GM21360 (cell line): ENCODE data around the gene GRID2.
"Not testable (repeated sequence)": the region's sequence is repeated elsewhere in the genome, so short reads cannot be mapped to it uniquely, and the experiment has no call there.

Experiments used
- ATAC-seq: cut with Tn5 transposase; IDR thresholded peaks from one replicate; pipeline ENCODE4 v1.9.1; 2021; ENCODE audit warnings: mild to moderate bottlenecking, moderate library complexity; ENCODE audit not compliant: unreplicated experiment

Gene GRID2

DNA sequence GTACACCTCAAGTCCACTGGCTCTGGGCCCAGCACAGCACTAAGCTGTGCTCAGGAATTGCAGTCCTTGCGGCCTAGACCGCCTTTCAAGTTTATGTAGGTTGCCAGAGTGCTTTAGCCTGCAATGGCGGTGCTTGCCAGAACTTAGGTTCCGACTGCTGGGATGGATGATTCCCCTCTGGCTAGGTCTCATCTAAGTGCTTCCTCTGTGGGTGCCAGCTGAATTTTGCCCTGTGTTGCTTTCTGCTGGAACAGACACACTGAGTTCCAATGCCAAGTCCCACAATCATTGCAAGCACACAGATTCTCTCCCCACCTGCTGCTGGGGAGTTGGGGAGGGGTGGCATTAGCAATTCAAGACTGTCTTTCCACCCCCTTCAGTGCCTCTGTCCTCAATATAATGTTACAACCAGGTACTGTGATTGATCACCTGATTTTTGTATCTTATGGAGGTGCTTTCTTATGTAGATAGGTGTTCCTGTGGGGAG, 129.5 kb downstream of the GRID2 start:
- no peak for ATAC-seq

DNA sequence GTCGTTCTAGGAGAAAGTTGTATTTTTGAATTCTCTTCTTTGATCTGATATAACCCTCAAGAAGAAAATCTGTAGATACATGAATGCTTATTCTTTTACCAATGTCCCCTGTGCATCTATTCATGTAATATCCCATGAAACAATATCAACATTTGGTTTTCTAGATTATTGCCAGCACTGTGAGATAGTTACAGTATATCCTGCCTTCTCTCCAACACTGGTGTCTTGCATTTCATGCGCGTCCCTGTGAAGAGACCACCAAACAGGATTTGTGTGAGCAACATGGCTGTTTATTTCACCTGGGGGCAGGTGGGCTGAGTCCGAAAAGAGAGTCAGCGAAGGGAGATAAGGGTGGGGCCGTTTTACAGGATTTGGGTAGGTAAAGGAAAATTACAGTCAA, 135.0 kb downstream of the GRID2 start:
- not testable (repeated sequence) for ATAC-seq

DNA sequence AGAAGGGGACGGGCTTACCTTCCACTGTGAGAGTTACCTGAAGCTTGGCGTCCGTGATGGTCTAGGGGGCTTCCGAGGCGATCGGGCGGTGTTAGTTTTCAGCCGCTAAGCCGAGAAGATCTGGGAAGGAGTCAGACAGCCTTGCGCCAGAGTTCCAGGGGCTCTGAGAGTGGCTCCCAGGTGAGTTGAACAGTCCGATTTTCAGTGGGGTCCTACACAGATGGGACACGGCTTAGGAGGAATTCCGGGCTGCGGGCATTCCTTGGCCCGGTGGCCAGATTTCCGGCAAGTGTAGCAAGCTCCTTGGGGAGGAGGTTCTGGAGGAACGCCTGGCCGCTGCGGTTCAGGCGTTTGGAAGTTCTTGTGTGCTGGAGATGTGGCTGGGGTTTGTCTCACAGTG, 138.4 kb downstream of the GRID2 start:
- not testable (repeated sequence) for ATAC-seq

DNA sequence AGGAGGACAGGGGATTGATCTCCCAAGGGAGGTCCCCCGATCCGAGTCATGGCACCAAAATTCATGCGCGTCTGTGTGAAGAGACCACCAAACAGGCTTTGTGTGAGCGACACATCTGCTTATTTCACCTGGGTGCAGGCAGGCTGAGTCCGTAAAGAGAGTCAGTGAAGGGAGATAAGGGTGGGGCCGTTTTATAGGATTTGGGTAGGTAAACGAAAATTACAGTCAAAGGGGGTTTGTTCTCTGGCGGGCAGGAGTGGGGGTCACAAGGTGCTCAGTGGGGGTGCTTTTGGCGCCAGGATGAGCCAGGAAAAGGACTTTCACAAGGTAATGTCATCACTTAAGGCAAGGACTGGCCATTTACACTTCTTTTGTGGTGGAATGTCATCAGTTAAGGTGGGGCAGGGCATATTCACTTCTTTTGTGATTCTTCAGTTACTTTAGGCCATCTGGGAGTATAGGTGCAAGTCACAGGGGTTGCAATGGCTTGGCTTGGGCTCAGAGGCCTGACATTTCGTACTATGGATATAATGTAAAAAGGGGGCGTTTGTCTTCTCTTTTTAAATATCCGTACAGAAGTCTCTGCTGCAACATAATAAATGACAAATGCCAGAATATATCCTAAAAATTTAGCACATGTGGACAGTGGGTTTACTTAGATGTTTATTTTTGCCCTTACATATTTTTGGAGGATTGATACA, 140.5 kb downstream of the GRID2 start:
- ATAC-seq, result not testable (repeated sequence)

DNA sequence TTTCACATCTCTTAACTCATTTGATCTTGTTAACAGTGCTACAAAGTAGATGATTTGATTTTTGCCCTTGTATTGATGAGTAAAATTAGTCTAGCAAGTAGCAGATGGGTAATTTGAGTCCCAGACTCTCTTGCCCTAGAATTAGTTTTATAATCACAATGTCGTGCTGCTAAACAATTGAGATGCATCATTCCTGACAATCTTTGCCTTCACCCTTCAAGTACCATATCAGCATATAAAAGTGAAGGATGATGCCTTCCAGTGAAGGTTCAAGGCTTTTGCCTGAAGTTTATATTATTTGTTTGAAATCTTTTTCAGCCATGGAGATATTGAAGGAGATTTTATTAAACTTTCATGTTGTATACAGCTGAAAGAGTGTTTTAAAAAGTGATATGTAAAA, 141.4 kb downstream of the GRID2 start:
- ATAC-seq, result no peak

DNA sequence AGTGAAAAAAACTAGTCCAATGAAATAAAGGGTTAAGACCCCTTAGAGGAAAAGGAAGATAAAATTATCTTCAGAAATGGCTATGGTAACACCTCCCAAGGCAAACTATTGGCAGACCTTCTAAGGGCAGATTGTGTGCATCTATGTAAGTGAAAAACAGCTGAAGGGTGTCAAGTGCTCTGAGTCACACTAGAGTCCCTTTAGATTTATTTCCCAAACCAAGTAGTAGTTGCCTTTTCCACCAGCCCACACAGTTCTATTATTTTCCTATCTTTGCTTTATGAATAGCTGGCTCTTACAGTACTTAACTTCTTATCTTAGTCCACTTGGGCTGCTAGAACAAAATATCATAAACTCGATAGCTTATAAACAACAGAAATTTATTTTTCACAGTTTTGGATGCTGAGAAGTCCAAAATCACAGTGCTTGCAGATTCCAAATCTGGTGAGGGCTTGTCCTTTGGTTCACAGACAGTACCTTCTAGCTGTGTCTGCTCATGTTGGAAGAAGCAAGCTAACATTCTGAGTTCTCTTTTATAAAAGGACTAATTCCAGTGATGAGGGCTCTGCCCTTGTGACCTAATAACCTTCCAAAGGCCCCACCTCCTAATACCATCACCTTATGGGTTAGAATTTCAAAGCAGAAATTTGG, 143.6 kb downstream of the GRID2 start:
- no peak for ATAC-seq

DNA sequence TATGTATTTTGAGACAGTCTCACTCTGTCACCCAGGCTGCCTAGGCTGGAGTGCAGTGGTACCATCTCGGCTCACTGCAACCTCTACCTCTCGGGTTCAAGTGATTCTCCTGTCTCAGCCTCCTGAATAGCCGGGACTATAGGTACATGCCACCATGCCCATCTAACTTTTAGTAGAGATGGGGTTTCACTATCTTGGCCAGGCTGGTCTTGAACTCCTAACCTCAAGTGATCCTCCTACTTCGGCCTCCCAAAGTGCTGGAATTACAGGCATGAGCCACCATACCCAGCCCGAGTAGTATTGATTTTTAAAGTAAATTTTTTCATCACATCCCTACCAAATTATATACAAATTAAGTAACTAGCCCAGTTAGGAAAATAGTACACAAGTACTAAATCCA, 144.4 kb downstream of the GRID2 start:
- ATAC-seq, result not testable (repeated sequence)

DNA sequence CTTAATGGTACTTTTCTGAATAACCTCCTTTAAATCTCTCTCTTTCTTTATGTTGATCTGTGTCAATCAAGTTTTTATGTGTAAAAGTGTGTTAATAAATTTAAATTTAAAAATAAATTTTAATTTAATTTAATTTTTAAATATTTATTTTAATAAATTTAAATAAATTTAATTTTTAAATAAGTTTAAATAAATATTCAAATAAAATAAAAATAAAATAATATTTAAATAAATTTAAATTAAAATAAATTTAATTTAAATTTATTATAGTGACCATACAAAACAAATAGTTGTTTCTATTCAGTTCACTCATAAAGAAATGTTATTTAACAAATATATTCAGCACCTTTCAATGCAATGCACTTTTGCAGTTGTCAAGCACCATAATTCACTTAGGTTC, 146.9 kb downstream of the GRID2 start:
- ATAC-seq, result no peak

DNA sequence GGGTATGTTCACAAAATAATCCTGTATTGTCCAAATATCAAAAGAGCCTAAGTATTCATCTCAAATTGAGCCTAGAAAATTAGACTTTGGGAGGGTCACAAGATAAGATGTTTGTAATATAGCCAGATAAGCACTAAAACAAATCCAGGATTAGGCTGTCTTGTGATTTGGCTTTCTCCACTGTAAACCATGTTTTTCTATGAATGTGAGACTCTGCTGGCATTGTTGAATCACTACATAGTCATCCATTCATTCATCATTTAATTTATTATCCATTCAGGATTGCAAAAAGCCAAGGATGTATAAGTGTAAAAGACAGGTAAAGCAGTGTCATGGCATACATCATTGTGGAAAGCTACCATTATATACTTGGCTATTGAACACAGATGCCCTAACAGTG, 148.0 kb downstream of the GRID2 start:
- ATAC-seq, result no peak

DNA sequence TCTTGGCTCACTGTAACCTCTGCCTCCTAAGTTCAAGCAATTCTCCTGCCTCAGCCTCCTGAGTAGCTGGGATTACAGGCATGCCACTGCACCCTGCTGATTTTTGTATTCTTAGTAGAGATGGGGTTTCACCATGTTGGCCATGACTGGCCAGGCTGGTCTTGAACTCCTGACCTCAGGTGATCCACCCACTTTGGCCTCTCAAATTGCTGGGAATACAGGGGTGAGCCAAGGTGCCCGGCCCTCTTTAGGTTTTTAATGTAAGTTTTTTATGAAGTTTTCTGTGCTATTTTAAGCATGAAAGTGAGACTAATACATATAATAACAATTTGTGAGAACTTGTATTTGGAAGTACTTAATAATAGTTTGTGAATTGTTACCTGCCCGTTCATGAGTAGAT, 148.6 kb downstream of the GRID2 start:
- ATAC-seq, result not testable (repeated sequence)

DNA sequence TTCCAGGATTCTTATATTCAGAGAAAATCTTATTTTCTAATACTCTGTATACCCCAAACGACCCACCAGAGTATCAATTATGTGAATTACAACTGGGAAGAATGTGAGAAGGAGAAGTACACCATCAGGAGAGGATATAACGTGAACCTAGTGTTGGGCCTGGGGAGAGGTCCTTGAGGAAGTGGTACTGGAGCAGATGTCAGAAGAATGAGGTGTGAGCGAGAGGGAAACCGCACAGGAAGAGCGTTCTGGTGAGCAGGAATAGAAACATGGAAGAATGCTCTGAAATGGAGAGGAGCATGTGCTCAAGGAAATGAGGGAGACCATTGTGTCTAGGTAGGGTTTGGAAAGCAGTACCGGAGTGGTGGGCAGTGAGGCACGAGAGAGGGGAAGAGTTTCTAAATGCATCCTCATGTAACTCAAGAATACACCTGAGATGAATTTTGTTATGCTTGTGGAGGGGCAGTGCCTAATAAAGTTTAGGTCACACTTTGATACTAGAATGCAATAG, 151.6 kb downstream of the GRID2 start:
- no peak for ATAC-seq

DNA sequence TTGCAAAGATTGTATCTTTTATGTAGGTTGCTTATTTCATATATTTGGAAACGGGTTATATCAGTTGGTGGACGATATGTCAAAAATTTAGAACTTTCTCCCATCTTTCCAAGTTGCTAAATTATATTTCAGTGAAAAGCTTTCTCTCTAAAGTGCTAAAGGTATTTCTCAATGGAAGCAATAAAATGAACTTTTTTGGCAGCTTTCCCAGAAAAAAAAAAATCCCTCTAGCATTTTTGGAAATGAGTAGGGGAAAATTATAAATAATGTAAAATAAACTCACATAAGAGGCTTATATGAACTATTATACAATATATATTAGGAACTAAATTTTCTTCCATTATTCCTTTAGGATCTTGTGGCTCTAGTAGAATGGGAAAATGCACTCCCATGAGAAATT, 152.2 kb downstream of the GRID2 start:
- ATAC-seq, result no peak

DNA sequence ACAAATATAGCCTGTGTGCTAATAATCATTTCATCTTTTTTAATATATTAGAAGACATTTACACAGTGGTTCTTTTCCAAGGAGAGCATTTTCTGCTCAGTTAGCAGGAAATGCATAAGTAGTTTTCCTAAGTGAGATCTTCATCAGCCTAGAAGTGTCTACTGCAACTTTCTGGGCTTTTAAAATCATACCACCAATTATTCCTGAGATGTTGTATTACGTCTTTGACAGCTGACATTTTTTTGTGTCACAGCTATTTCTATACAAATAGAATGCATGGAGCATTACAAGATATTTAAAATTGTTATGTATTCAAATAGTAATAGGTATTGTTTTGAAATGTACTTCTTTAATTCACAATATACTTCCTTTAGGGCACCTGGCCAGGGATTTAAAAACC, 158.0 kb downstream of the GRID2 start:
- no peak for ATAC-seq

DNA sequence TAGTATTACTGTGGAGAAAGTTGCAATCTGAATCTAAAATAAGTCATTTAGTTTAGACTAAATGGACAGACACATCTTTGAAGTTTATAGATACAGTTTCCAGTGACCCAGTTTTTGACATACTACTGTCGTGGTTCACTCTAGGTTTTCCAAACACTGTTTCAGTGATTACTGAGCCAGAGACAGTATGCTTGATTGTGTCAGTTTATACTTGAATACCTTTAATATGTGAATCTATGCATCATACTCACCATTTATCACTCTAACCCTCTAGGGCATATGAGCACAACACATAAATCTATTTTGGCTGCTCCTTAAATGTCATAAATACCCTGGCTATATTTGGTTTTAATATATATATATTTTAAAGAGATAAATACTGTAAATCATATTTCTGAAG, 173.5 kb downstream of the GRID2 start:
- no peak for ATAC-seq

DNA sequence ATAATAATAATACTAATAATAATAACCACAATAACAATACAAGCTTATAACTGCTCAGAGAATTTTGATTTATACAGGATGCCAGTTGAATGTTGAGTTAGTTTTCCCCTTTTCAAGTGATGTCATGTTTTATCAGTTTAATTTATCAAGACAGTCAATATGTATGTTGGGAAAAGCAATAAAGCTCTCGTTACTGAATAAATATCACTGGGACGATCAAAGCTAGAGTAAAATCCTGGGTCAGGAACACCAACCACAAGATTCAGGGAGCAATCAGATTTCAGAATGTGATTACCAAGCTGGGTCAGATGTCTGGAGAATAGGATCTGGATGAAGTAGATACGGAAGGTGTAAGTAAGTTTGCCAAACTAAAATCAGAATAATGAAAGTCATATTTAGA, 179.6 kb downstream of the GRID2 start:
- ATAC-seq, result no peak

DNA sequence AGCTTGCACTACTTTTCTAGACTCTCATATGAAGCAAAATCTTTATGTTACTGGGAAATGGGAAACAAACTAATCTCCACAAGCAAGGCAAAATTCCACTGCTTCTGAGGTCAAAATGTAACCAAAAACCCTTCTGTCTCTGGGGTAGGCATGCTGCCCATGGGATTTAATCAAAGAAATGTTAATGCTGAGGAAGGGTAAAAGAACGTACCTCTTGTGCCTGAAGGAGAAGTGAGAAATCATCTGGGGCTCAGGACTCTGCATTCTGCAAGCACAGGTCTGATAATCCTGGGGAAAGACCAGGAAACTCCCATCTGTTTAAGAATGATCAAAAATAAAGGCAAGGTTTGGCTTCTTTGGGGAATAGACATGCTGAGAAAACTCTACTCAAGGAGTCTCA, 184.7 kb downstream of the GRID2 start:
- no peak for ATAC-seq

DNA sequence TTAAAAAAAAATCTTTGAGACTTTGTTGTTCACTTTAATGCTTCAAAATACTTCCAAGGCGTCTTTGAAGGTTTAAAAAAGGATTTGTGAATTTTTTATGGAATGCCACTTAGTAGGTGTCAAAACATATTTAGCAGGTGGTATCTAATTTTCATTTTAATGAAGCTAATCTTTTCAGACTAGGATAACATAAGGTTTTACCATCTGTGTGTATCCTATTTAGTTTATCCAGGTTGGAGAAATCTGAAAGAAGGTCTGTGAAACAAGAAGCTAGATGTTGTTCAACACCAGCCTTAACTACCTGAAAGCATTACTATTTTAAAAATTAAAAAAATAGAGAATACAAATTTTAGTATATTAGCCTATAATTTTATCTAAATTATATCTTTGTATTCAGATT, 193.4 kb downstream of the GRID2 start:
- no peak for ATAC-seq

DNA sequence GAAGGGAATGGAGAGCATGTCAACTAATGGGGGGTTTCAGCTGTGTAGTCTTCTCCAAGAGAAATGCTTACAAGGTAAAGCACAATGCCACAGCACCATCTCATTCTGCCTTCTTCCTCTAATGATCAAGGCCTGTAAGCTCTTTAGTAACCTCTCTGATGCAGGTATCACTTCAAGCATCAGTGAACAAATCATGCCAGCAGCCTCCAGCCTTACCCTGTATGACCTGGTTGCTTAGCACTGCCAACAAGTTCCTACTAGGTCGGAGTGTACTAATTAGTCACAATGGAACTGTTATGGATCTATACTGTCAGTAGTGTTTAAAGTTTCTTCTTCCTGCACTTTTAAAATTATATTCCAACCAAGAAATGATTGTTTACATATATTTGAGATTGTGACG, 197.7 kb downstream of the GRID2 start:
- no peak for ATAC-seq

DNA sequence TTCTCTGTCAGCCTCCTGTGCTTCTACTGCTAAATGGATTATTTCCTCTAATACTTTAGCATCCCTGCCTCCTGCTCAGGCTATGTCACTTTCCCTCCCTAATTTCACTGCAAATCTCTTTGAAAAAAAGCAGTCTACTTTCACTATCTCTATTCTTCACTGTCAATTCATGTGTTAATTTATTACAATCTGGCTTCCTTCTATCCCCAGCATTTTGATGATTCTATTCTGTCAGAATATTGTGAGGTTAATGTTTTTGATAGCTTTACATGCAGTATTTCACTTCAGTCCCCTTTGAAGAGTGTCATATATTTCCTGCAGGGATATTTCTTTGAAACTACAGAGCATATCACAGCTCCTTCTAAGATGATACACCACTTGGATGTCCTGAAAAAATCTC, 203.2 kb downstream of the GRID2 start:
- no peak for ATAC-seq

DNA sequence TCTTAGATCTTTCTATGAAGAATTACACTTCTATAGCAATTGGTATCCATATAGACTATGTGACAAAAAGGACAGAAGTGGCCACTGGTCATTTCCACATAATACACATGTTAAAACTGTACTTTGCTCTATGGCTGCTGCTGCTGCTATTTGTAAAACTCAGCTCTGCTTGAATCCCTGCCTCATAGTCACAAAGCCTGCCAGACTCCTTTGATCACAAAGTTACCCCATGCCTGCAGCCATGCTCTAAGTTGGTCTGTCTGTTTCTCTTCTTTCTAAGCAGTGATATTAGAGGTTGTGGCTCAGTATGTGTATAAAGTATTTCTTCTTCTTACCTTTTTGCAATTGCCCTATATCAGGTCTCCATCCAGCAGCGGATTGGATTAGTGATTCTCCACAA, 210.9 kb downstream of the GRID2 start:
- no peak for ATAC-seq

DNA sequence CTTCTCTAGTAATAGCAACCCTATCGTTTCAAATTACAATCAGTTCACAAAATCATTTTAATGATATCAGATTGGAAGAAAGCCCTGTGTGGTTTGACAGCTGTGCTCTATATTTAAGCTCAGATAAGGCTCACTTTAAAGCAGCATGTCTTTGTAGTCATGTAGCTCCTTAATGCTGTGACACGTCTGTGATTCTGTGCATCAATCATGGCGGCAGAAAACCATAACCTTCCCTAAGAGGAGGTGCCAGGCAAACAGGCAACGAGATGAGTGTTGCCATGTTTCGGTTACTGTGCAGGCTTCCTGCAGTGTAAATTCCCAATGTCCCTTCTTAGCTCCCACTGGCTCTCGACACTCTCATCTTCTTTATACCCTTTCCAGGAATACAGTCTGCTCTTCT, 212.7 kb downstream of the GRID2 start:
- no peak for ATAC-seq

DNA sequence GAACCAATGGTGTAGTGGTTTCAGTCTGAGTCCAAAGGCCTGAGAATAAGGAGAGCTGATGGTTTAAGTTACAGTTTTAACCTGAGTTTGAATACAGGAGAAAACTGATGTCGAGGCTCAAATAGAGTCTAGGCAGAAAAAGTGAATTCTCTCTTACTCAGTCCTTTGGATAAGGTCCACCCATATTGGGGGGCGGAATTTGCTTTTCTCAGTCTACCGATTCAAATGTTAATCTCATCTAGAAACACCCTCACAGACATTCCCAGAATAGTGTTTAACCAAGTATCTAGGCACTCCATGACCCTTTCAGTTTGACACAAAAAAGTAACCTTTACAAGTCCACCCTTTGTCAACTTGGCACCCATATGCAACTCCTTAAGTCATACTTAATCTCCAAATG, 216.0 kb downstream of the GRID2 start:
- no peak for ATAC-seq

DNA sequence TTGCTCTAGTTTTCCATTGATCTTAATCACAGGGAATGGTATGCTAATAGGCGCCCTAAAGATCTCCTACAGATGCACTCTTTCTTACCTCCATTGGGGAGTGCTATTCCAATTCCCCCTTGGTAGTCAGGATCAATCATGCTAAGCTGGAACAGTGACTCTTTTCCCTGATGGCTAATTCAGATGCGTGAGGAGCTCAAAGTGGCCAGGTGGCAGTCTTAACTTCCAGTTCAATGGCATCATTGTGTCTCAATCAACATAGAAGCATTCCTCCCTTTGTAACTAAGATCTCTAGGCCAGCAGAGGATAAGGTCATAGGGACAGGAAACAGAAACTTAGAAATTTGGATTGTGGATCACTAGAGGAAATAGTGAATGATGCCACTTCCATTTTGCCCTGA, 216.8 kb downstream of the GRID2 start:
- ATAC-seq, result no peak
